ENCODE results near the gene INPP5A.

GRCh38 chr10:132565516-132566209 lies 28.1 kb downstream of the INPP5A start:
- TF ChIP-seq CTCF (IDR thresholded peaks at IDR 0.05) (no peak), EP300 (IDR thresholded peaks at IDR 0.05; ENCODE audit: low read depth) (no peak), POLR2A (IDR thresholded peaks at IDR 0.05) (no peak)

Data from transverse colon (tissue), 3 donors.